BE2C (cell line): ENCODE data around the gene PRR20G.

Experiments
- DNase-seq: peaks from one replicate; pipeline ENCODE4 v3.0.0-alpha.2; 2020
- H3K27me3 ChIP-seq: fragments of 250-450 bp; sonication (Bioruptor Pico); 2 replicates; pipeline ENCODE4 v1.5.1; 2020; ENCODE audit warnings: mild to moderate bottlenecking
- H3K36me3 ChIP-seq: fragments of 250-450 bp; sonication (Bioruptor Pico); 2 replicates; pipeline ENCODE4 v1.5.1; 2020; ENCODE audit warnings: mild to moderate bottlenecking
- H3K4me1 ChIP-seq: fragments of 250-450 bp; sonication (Bioruptor Pico); 2 replicates; pipeline ENCODE4 v1.5.1; 2020
- H3K4me3 ChIP-seq: 2 replicates; pipeline ENCODE4 v1.5.1; 2011; ENCODE audit warnings: low read depth, low read length
- H3K9me3 ChIP-seq: fragments of 250-450 bp; sonication (Bioruptor Pico); 2 replicates; pipeline ENCODE4 v1.5.1; 2020
- CTCF ChIP-seq: IDR thresholded peaks from 2 replicates; pipeline ENCODE4 v1.5.1; 2012; ENCODE audit warnings: mild to moderate bottlenecking, low read depth, low read length

Gene PRR20G

GRCh38 chr3:127326341-127326740, 38.5 kb upstream of the PRR20G start:
- no peak for TF ChIP-seq CTCF
- no peaks in the 10 kb centered on the region for H3K36me3 ChIP-seq
- DNase-seq, result no peak
- no peaks in the 10 kb centered on the region for H3K4me1 ChIP-seq
- peaks cover 4% of the 10 kb centered on the region; the same call in 1 of the 2 replicates for H3K9me3 ChIP-seq
- H3K4me3 ChIP-seq, result no peak overlapping the region
- no peaks in the 10 kb centered on the region for H3K27me3 ChIP-seq

GRCh38 chr3:127325629-127325961, 37.7 kb upstream of the PRR20G start:
- Histone ChIP-seq H3K36me3 (no peaks in the 10 kb centered on the region), H3K4me1 (no peaks in the 10 kb centered on the region), H3K4me3 (no peak overlapping the region), H3K9me3 (peaks cover 4% of the 10 kb centered on the region; the same call in 1 of the 2 replicates), H3K27me3 (no peaks in the 10 kb centered on the region)
- TF ChIP-seq CTCF, result no peak
- no peak for DNase-seq

GRCh38 chr3:127324913-127325628, 37.2 kb upstream of the PRR20G start:
- Histone ChIP-seq H3K9me3 (peaks cover 3% of the 10 kb centered on the region; the same call in 1 of the 2 replicates), H3K4me1 (no peaks in the 10 kb centered on the region), H3K4me3 (no peak overlapping the region), H3K36me3 (no peaks in the 10 kb centered on the region), H3K27me3 (no peaks in the 10 kb centered on the region)
- TF ChIP-seq CTCF, result no peak
- DNase-seq, result no peak

GRCh38 chr3:127324076-127324475, 36.2 kb upstream of the PRR20G start:
- no peaks in the 10 kb centered on the region for H3K27me3 ChIP-seq
- no peaks in the 10 kb centered on the region for H3K36me3 ChIP-seq
- no peaks in the 10 kb centered on the region for H3K4me1 ChIP-seq
- TF ChIP-seq CTCF, result no peak
- no peak for DNase-seq
- no peak overlapping the region for H3K4me3 ChIP-seq
- no peaks in the 10 kb centered on the region for H3K9me3 ChIP-seq

GRCh38 chr3:127323581-127323980, 35.7 kb upstream of the PRR20G start:
- no peaks in the 10 kb centered on the region for H3K9me3 ChIP-seq
- no peak for DNase-seq
- H3K36me3 ChIP-seq, result no peaks in the 10 kb centered on the region
- H3K27me3 ChIP-seq, result no peaks in the 10 kb centered on the region
- no peak overlapping the region for H3K4me3 ChIP-seq
- no peak for TF ChIP-seq CTCF
- no peaks in the 10 kb centered on the region for H3K4me1 ChIP-seq

- no peak for DNase-seq
- Histone ChIP-seq H3K9me3 (no peaks in the 10 kb centered on the region), H3K4me3 (no peak overlapping the region), H3K4me1 (no peaks in the 10 kb centered on the region), H3K27me3 (no peaks in the 10 kb centered on the region), H3K36me3 (no peaks in the 10 kb centered on the region)
- no peak for TF ChIP-seq CTCF
Observed at GRCh38 chr3:127321371-127321770, 33.5 kb upstream of the PRR20G start.
